Colon (tissue), 2 donors: ENCODE results near the gene FHDC1.

Experiments
- FAIRE-seq: peaks from 2 replicates; lab custom pipeline; 2012; peaks lifted over from hg19 to GRCh38; lab: Jason Lieb, UNC
- donor health status: control.
- donor health status: control.

The FHDC1 gene

GRCh38 chr4:152936446-152937335 is 568 bp downstream of the FHDC1 start:
- no peak for FAIRE-seq

DNA sequence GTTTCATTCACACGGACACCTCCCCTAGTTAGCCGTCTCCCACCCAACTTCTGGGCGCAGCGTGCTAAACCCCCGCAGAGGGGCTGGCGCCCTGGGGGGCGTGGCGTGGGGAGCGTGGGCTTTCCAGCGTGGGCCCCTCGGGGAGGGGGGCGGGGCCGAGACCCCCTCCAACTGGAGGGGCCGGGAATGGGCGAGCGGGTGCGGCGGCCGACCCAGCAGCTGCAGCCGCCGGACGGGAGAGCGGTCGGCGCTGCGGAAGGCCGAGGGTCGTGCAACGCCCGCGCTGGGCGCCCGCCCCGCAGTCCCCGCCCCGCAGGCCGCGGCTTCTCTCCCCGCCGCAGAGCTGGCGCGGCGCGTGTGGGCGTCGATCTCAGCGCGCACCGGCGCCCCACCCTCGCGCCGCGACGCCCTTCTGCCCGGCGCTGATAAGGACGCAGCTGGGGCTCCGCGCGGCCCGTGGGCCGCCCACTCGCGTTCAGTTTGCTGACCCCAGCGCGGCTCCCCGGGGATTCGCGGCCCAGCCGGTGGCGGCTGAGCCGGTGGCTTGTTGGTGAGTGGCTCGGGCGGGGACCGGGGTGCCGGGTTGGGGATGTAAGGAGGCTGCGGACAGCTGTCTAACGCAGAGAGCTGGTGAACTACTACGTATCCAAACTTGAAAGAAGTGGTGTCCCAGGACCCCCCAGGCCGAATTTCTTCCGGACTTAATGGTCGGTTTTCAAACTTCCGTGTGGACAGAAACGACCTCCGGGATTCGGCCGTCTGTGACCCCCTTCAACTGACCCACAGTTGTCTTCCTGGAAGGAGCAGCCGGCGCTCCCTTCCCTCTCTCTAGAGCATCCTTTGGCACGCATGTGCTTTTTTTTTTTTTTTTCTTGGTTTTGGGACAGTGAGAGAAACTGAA is 1.5 kb downstream of the FHDC1 start:
- no peak for FAIRE-seq

GRCh38 chr4:152938237-152938947 is 2.3 kb downstream of the FHDC1 start:
- no peak for FAIRE-seq

- FAIRE-seq = no peak
These were observed 3.5 kb downstream of the FHDC1 start for GRCh38 chr4:152939621-152940020.

GRCh38 chr4:152940461-152940860 is 4.3 kb downstream of the FHDC1 start:
- no peak for FAIRE-seq

- no peak for FAIRE-seq
These were observed 5.3 kb downstream of the FHDC1 start for GRCh38 chr4:152941411-152941810.

GRCh38 chr4:152942346-152942745 is 6.2 kb downstream of the FHDC1 start:
- FAIRE-seq = no peak

DNA sequence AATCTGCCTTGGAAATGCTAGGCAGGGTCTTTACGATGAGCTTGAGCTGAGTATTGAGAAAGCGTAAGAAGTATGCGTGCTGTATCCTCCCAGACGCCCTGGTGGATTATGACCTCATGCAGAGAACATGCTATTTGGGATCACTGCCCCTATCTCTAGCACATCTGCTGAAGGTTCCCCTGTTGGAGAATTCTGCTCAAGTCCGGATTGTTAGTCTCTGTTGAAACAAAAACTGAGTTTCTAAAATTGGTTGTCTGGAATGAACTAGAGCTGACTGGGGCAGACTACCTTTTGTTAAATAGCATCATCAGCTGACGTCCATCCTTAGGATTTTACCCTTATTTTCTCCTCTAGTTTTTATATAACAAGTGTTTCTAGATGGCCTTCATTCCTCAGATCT is 7.5 kb downstream of the FHDC1 start:
- FAIRE-seq = no peak

DNA sequence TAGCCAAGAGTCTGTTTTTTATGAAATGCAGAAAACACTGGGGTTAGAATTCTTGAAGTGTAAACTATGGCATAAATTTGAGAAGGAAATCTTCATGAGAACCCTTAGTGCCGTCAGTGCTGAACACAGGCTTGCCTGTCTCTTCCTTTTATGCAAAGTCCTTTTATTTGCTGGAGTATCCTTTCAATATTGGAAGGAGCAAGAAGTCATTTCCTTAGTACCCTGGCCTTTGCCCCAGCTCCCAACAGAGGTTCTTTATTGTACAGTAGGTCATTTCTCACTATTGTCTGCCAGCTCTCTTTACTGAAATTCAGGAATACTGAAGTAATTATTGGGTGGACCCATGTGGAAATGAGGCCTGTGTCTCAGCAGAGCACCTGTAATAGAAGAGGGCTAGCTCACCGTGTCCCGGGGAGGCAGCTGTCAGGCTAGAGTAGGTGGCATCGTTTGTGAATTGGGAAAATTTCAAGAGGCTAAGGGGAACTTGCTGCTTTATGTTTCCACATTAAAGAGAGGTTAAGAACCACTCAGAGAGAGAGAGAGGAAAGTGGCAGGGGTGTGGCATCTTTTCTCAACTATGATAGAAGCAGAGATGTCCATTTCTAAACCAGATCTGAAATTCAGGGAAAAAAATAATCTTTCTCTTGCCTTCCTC is 8.7 kb downstream of the FHDC1 start:
- no peak for FAIRE-seq

DNA sequence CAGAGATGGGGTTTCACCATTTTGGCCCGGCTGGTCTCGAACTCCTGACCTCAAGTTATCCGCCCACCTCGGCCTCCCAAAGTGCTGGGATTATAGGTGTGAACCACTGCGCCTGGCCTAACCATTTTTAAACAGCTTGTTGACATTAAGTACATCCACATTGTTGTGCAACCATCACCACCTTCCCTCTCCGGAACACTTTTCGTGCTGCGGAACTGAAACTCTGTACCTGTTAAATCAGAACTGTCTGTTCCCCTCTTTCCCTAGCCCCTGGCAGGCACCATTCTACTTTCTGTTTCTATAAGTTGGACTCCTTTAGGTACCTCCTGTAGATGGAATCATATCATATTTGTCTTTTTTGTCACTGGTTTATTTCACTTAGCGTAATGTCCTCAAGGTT is 9.5 kb downstream of the FHDC1 start:
- FAIRE-seq = no peak

GRCh38 chr4:152946446-152946845 is 10.3 kb downstream of the FHDC1 start:
- FAIRE-seq = no peak

DNA sequence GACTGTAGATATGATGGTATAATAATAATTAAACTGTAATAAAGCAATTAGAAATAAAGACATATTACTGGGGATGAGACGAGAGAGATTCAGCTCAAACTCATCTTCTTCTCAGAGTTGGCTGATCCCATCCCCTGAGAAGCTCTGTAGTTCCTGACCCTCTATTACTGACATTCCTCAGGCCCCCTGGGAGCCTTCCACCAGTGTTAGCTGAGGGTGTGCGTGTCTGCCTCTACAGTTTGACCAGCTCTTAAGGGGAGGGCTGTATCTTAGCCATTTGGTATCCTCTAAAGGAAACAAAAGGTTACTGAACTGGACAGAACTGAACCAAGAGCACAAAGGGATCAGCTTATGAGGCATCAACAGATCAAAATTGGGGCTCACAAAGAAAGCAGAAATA is 11.2 kb downstream of the FHDC1 start:
- FAIRE-seq = no peak

DNA sequence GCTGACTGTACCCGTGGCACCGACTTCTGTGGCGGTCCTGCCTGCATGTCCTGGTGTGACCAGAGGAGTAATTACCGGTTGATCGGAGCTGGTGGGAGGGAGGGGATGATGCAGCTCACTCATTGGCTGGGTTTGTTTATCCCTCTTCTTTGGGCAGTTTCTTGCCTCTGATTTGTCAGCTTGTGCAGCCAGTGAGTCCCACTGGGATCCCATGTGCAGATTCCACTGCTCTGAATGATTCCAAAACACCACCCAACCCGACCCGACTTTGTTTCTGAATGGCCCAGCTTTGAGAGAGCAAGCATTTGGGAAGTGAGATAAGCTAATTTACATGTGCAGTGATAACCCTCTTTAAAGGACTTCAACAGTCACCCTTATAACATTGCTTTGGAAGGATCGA is 13.8 kb downstream of the FHDC1 start:
- no peak for FAIRE-seq

- FAIRE-seq = no peak
These were observed 14.5 kb downstream of the FHDC1 start for GRCh38 chr4:152950402-152951274.

GRCh38 chr4:152951348-152951747 is 15.2 kb downstream of the FHDC1 start:
- FAIRE-seq = no peak

DNA sequence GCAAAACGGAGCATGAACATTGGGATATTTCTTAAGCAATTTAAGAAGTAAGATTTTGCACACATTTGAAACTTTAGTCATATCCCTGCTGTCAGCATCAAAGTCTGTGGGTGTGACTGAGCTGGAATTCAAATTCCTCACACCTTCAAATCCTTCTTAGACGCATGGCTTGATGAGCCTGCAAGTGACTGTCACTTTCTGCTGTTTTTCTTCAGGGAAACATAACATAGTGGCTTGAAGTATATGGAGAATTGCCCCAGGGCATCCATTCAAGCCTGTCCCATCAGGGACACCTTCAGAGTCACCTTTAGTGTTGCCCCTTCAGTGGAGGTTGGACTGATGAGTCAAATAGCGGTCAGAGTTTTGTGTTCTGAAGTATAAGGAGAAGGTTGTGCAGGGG is 17.4 kb downstream of the FHDC1 start:
- no peak for FAIRE-seq

DNA sequence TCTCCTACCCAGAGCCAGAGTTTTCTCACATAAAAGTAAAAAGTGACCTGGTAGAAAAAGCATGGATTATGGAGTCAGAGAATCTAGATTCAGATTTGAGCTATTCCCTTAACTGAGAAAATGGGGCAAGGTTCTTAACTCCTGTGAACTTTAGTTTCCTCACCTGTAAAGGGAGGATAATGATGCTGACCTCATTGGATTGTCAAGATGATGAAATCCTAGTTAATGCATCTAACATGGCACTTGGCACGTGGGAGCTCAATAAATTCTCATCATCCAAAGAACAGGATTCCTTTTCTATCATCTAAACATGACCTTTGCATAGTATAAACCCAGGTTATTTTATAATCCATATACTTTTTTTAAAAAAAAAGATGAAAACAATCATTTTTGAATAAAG is 18.6 kb downstream of the FHDC1 start:
- no peak for FAIRE-seq

DNA sequence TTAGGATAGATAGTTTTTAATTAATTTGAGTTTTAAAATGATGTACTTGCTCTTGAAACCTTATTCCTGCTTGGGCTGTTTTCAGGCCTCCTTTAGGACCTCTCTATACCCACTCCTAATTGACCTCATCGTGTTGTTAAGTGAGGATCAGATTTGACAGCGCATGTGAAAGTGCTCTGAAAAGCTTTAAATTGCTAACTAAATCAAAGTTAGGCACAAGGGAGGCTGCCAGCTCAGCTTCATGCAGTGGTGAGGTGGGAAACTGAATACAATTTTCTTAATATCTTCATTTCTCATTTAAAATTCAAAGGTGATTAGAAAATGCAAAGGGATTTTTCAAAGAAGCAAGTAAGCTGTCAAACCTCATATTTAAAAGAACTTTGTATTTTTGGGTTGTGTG is 20.0 kb downstream of the FHDC1 start:
- FAIRE-seq = no peak

DNA sequence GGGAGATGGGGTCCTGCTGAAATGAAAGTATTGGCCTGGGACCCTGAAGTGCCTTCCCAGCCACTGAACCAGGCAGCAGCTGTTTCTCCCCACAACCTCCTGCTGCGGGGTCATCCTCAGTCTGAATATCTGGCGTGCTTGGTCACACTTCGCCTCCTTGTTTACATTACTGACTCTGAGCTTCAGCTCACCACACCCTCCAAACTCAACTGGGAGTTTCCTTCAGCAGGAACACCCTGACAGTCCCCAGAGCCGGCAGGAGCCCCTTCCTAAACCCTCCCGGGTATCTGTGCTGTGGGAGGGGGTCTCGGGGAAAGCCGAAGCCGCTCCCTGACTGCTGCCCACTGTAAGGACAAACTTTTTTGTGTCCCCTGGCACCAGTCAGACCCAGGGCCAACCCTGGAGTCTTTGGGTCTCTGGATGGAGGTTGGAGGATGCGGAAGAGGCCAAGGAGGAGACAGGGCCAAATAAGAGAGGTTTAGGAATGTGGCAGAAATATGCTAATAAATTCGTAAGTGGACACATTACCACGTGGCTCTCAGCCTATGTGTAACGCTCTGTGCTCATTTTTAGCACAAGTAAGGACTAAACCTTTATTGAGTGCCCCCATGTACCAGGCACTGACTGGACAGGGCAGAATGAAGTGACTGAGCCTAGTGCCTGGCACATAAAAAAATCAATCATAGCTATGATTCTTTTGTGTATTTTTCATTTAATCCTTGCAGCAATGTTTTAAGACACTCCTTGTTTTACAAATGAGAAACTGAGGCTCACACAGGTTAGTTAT is 20.7 kb downstream of the FHDC1 start:
- no peak for FAIRE-seq
